ENCODE data around the gene HYAL2.

The HYAL2 gene

GRCh38 chr3:50299638-50299928 is 23.0 kb downstream of the HYAL2 start:
- TF ChIP-seq CTCF (IDR thresholded peaks at IDR 0.05) = no peak

- TF ChIP-seq CTCF (IDR thresholded peaks at IDR 0.05) = peak; percentile 40; the same call in 1 of the 2 replicates
These were observed 23.5 kb downstream of the HYAL2 start, which contains the start of the genes HYAL3 and NAA80 for GRCh38 chr3:50298836-50299637. TSS of gene HYAL3 (minus strand) at chr3:50299405. CDS start at chr3:50295602, 3,803 bp downstream. TSS of gene NAA80 (minus strand) at chr3:50299405. CDS start at chr3:50297463, 1,942 bp downstream.

GRCh38 chr3:50297896-50298725 is 24.4 kb downstream of the HYAL2 start:
- no peak for TF ChIP-seq CTCF (IDR thresholded peaks at IDR 0.05)

GRCh38 chr3:50297384-50297775 is 25.2 kb downstream of the HYAL2 start:
- no peak for TF ChIP-seq CTCF (IDR thresholded peaks at IDR 0.05)

GRCh38 chr3:50296721-50297383 is 25.7 kb downstream of the HYAL2 start:
- no peak for TF ChIP-seq CTCF (IDR thresholded peaks at IDR 0.05)

- no peak for TF ChIP-seq CTCF (IDR thresholded peaks at IDR 0.05)
These were observed 26.8 kb downstream of the HYAL2 start for GRCh38 chr3:50295553-50296431.
